Activated T-helper 2 cell treated with anti-CD3 and anti-CD28 coated beads, Interferon-gamma antibody, Interleukin-2, Interleukin-4, amounts not matched to agents 10 μg/mL and 5 μg/mL and 100 μg/mL, durations not matched to agents 14 hours and 24 hours and 36 hours (primary cell): Measurements from ENCODE around the gene TCEANC2. TPM values are rescaled to one million over a fixed set of nuclear protein-coding genes. Genes with fewer than 3 reads are reported as not detected.

Source experiments
- DNase-seq: peaks from one replicate; pipeline ENCODE4 v3.0.0; 2021; ENCODE audit warnings: low spot score
- H3K27ac Mint-ChIP-seq: one replicate; pipeline ENCODE4 v1.8.0; 2021; ENCODE audit warnings: mixed read lengths
- H3K27me3 Mint-ChIP-seq: one replicate; pipeline ENCODE4 v1.8.0; 2021; ENCODE audit warnings: low read depth, mixed read lengths
- H3K36me3 Mint-ChIP-seq: one replicate; pipeline ENCODE4 v1.8.0; 2021; ENCODE audit warnings: low read depth, mixed read lengths
- H3K4me1 Mint-ChIP-seq: one replicate; pipeline ENCODE4 v1.8.0; 2021; ENCODE audit warnings: low read depth, mixed read lengths
- H3K4me3 Mint-ChIP-seq: one replicate; pipeline ENCODE4 v1.8.0; 2021; ENCODE audit warnings: low read depth, mild to moderate bottlenecking, moderate library complexity, mixed read lengths
- H3K9me3 Mint-ChIP-seq: one replicate; pipeline ENCODE4 v1.8.0; 2021; ENCODE audit warnings: mixed read lengths
- intact Hi-C: fragments of 100-400 bp; cut with micrococcal nuclease; formaldehyde crosslinking; loops from one replicate; pipeline ENCODE4 v1.15.1; 2023
- total RNA-seq: library from RNA; stranded (reverse); gene quantifications from 2 replicates; pipeline ENCODE4 v1.2.3, GENCODE V29; 2022

The TCEANC2 gene
- total RNA-seq, 1 donor from 2014 or later = 13.2 TPM

GRCh38 chr1:54115520-54115919, 62.1 kb downstream of the TCEANC2 start:
- Mint-ChIP-seq H3K36me3 (no peaks in the 10 kb centered on the region), H3K27me3 (no peaks in the 10 kb centered on the region), H3K9me3 (no peaks in the 10 kb centered on the region), H3K4me3 (no peak overlapping the region), H3K4me1 (no peaks in the 10 kb centered on the region), H3K27ac (no peak overlapping the region)
- no peak for DNase-seq
- intact Hi-C loops = no loop called here

GRCh38 chr1:54117815-54118563, 64.6 kb downstream of the TCEANC2 start:
- DNase-seq = no peak
- peaks cover under 1% of the 10 kb centered on the region for H3K27me3 Mint-ChIP-seq
- no peaks in the 10 kb centered on the region for H3K9me3 Mint-ChIP-seq
- H3K4me1 Mint-ChIP-seq = peaks cover 2% of the 10 kb centered on the region
- H3K36me3 Mint-ChIP-seq = no peaks in the 10 kb centered on the region
- H3K27ac Mint-ChIP-seq = no peak overlapping the region
- H3K4me3 Mint-ChIP-seq = no peak overlapping the region
- intact Hi-C loops = no loop called here

- intact Hi-C loops = no loop called here
- H3K36me3 Mint-ChIP-seq = no peaks in the 10 kb centered on the region
- no peak for DNase-seq
- H3K4me1 Mint-ChIP-seq = peaks cover 2% of the 10 kb centered on the region
- no peak overlapping the region for H3K4me3 Mint-ChIP-seq
- no peaks in the 10 kb centered on the region for H3K9me3 Mint-ChIP-seq
- no peak overlapping the region for H3K27ac Mint-ChIP-seq
- H3K27me3 Mint-ChIP-seq = peaks cover 2% of the 10 kb centered on the region
Observed at GRCh38 chr1:54118704-54119103, 65.3 kb downstream of the TCEANC2 start.

GRCh38 chr1:54120018-54120697, 66.8 kb downstream of the TCEANC2 start:
- intact Hi-C loops = loop anchor here (2.0 kb wide), 1 partner anchor 287 kb away; the partner anchor contains the start of gene SSBP3
- H3K4me1 Mint-ChIP-seq = peaks cover 2% of the 10 kb centered on the region
- no peak for DNase-seq
- no peaks in the 10 kb centered on the region for H3K9me3 Mint-ChIP-seq
- H3K27me3 Mint-ChIP-seq = peaks cover 2% of the 10 kb centered on the region
- H3K27ac Mint-ChIP-seq = no peak overlapping the region
- H3K4me3 Mint-ChIP-seq = no peak overlapping the region
- H3K36me3 Mint-ChIP-seq = no peaks in the 10 kb centered on the region

- DNase-seq = no peak
- Mint-ChIP-seq H3K27me3 (peaks cover 2% of the 10 kb centered on the region), H3K4me3 (no peak overlapping the region), H3K27ac (no peak overlapping the region), H3K36me3 (no peaks in the 10 kb centered on the region), H3K9me3 (no peaks in the 10 kb centered on the region), H3K4me1 (peaks cover 2% of the 10 kb centered on the region)
- intact Hi-C loops = loop anchor here (2.0 kb wide), 1 partner anchor 286 kb away; the partner anchor contains the start of gene SSBP3
Observed at GRCh38 chr1:54120698-54121481, 67.5 kb downstream of the TCEANC2 start.

- intact Hi-C loops = loop anchor here (1.0 to 2.0 kb wide), 2 partner anchors 285 to 368 kb away; partner anchors contain the start of gene SSBP3
- peak; percentile 55 for DNase-seq
- Mint-ChIP-seq H3K27ac (no peak overlapping the region), H3K4me3 (no peak overlapping the region), H3K4me1 (peaks cover 2% of the 10 kb centered on the region), H3K36me3 (no peaks in the 10 kb centered on the region), H3K9me3 (no peaks in the 10 kb centered on the region), H3K27me3 (peaks cover 2% of the 10 kb centered on the region)
Observed at GRCh38 chr1:54121482-54122134, 68.2 kb downstream of the TCEANC2 start.

- Mint-ChIP-seq H3K4me1 (peaks cover 2% of the 10 kb centered on the region), H3K27me3 (peaks cover 2% of the 10 kb centered on the region), H3K9me3 (no peaks in the 10 kb centered on the region), H3K4me3 (no peak overlapping the region), H3K36me3 (no peaks in the 10 kb centered on the region), H3K27ac (no peak overlapping the region)
- no peak for DNase-seq
- intact Hi-C loops = loop anchor here (1.0 kb wide), 1 partner anchor 367 kb away; no protein-coding TSS in a partner anchor
Observed at GRCh38 chr1:54122135-54122751, 68.8 kb downstream of the TCEANC2 start.

GRCh38 chr1:54122992-54123391, 69.6 kb downstream of the TCEANC2 start:
- no peaks in the 10 kb centered on the region for H3K36me3 Mint-ChIP-seq
- H3K4me3 Mint-ChIP-seq = no peak overlapping the region
- H3K27me3 Mint-ChIP-seq = peaks cover 2% of the 10 kb centered on the region
- H3K9me3 Mint-ChIP-seq = no peaks in the 10 kb centered on the region
- intact Hi-C loops = loop anchor here (1.0 kb wide), 1 partner anchor 366 kb away; no protein-coding TSS in a partner anchor
- no peak for DNase-seq
- H3K4me1 Mint-ChIP-seq = peaks cover 2% of the 10 kb centered on the region
- H3K27ac Mint-ChIP-seq = no peak overlapping the region

- Mint-ChIP-seq H3K9me3 (no peaks in the 10 kb centered on the region), H3K27ac (no peak overlapping the region), H3K36me3 (no peaks in the 10 kb centered on the region), H3K4me3 (no peak overlapping the region), H3K27me3 (peaks cover 3% of the 10 kb centered on the region), H3K4me1 (peaks cover 2% of the 10 kb centered on the region)
- intact Hi-C loops = no loop called here
- DNase-seq = no peak
Observed at GRCh38 chr1:54124472-54124871, 71.1 kb downstream of the TCEANC2 start.

GRCh38 chr1:54124906-54125305, 71.5 kb downstream of the TCEANC2 start:
- H3K27me3 Mint-ChIP-seq = peaks cover 3% of the 10 kb centered on the region
- H3K4me3 Mint-ChIP-seq = no peak overlapping the region
- no peak overlapping the region for H3K27ac Mint-ChIP-seq
- no peak for DNase-seq
- H3K36me3 Mint-ChIP-seq = no peaks in the 10 kb centered on the region
- H3K9me3 Mint-ChIP-seq = no peaks in the 10 kb centered on the region
- H3K4me1 Mint-ChIP-seq = peaks cover 2% of the 10 kb centered on the region
- intact Hi-C loops = no loop called here

- Mint-ChIP-seq H3K4me3 (no peak overlapping the region), H3K9me3 (no peaks in the 10 kb centered on the region), H3K27me3 (peaks cover 3% of the 10 kb centered on the region), H3K27ac (no peak overlapping the region), H3K4me1 (peaks cover 2% of the 10 kb centered on the region), H3K36me3 (no peaks in the 10 kb centered on the region)
- intact Hi-C loops = no loop called here
- DNase-seq = no peak
Observed at GRCh38 chr1:54125386-54126070, 72.1 kb downstream of the TCEANC2 start.
